GM11168 (cell line): Measurements from ENCODE around the gene OR51S1.
"Not testable (repeated sequence)": the region's sequence is repeated elsewhere in the genome, so short reads cannot be mapped to it uniquely, and the experiment has no call there.

Experiments used
- in situ Hi-C: fragments of 300-500 bp; cut with MboI; formaldehyde crosslinking; loops from one replicate; pipeline ENCODE4 v1.12.0; 2022; ENCODE audit warnings: low sequenced_read_pairs; ENCODE audit not compliant: unreplicated experiment

The OR51S1 gene

DNA sequence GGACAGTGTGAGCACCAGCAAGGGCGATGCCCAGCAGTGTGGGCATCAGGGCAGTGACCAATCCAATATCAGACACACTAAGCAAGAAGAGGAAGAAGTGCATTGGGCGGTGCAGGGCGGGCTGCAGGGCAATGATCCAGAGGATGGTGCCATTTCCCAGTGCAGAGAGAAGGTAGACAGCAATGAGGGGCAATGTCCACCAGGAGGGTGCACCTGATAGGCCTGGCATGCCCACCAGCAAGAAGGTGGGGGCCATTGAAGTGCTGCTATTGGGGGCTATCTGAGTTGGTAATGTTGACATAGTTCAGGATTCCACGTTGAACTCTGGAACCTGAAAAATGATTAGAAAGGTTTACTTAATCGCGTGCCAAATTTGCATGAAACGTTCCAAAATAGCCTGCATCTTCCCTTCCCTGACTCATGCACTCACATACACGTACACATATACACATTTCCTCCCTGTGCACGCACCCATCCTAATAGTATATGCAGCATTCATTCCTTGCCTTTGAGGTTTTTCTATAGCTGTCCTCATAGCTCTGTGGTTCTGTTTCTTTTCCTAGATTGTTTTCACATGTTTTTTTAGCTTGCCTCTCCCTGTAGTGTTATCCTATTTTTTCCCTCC lies at the start of gene OR51S1:
TSS of gene OR51S1 (minus strand) at position 301 of the 625 bp plus-strand sequence. CDS start at position 301, 0 bp downstream.
- in situ Hi-C loops, result loop anchor here (25.0 kb wide), 1 partner anchor 212 kb away; the partner anchor contains the start of genes OR51D1 and OR51E1

- in situ Hi-C loops, result no loop called here
These were observed 43.1 kb upstream of the OR51S1 start for GRCh38 chr11:4891996-4892640.

GRCh38 chr11:4890279-4890678 lies 41.3 kb upstream of the OR51S1 start:
- in situ Hi-C loops, result no loop called here

GRCh38 chr11:4887591-4887990 lies 38.6 kb upstream of the OR51S1 start:
- in situ Hi-C loops, result no loop called here

- in situ Hi-C loops, result no loop called here
These were observed 37.2 kb upstream of the OR51S1 start for GRCh38 chr11:4886186-4886585.

- in situ Hi-C loops, result no loop called here
These were observed 35.4 kb upstream of the OR51S1 start for GRCh38 chr11:4884361-4884760.

GRCh38 chr11:4882543-4882942 lies 33.5 kb upstream of the OR51S1 start:
- in situ Hi-C loops, result no loop called here

GRCh38 chr11:4881860-4882500 lies 33.0 kb upstream of the OR51S1 start, which contains the start of gene OR51T1:
TSS of gene OR51T1 (plus strand) at chr11:4881900. CDS start at chr11:4881900, 0 bp downstream.
- in situ Hi-C loops, result no loop called here

GRCh38 chr11:4881188-4881587 lies 32.2 kb upstream of the OR51S1 start:
- in situ Hi-C loops, result no loop called here

DNA sequence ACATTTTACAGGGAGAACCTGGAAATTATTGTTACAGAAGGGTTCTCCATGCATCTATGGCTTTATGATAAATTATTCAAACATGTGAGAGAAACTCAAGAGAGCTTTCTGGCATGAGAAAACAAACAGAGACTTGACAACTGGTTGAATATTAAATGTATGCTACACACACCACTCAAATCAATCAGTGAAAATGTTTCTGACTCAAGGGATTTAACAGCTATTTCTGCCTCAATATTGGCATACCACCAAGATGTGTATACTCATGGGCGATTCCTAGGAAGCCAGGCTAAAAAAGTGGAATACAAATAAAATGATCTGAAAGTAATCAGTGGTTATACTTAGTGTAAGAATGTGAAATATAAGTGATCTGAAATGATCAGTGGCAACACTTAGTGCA lies 16.8 kb upstream of the OR51S1 start:
- in situ Hi-C loops, result no loop called here

DNA sequence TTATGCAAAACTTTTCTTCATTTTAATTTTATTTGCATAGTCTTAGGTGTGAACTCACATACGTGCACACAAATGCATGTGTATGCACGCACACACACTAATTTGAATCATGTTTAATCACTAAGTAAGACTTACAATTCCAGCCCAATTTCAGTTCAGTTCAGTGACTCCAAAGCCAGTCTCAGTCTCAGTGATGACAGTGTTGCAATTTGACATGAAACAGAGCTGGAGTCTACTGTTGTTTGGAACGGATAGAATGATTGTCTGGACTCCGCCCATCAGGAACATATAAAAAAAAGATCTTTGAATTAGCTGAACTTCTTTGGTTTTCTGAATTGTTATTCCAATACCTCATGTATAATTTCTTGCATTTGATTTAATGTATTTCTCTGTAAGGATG lies 14.9 kb upstream of the OR51S1 start:
- in situ Hi-C loops, result no loop called here

DNA sequence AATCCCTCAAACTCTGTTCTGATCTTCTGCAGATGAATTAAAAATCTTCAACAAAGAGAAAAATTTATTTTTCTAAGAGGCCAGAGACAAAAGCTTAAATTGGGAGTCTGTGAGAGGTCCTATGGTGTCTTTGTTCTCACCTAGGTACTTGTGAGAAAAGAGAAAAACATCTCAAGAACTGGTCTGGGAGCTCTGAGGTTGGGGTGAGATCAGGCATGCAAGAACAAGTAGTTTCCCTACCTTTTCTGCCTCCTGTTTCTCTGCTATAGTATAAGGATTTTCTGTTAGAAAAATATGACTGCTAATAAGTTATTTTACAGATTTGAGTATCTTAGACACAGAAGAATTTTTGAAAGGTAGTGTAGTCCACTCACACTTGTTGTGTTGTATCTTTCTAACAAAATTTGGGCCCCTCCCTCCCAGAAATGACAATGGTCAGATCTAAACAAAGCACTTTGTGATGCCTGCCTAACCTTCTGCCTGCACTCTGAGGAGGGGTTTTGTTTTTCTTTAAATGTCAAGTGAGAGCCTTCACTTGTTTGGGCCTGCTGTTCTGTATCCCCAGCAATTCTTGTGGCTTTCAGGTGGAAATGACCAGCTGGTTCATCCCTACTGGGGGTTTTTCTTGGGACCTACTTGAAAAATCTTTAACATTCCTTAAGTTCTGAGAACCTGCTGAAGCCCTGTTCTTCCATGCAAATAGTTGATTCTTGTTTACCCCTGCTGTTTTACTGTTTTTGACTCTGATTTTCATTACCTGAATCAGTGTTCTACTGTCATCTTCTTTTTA lies 13.6 kb upstream of the OR51S1 start:
- in situ Hi-C loops, result no loop called here

DNA sequence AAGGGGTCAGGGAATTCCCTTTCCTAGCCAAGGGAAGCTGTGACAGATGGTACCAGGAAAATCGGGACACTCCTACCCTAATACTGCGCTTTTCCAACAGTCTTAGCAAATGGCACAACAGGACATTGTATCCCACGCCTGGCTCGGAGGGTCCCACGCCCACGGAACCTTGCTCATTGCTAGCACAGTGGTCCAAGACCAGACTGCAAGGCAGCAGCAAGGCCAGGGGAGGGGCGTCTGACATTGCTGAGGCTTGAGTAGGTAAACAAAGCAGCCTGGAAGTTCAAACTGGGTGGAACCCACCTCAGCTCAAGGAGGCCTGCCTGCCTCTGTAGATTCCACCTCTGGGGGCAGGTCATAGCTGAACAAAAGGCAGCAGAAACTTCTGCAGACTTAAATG lies 5.3 kb upstream of the OR51S1 start:
- in situ Hi-C loops, result not testable (repeated sequence)

- in situ Hi-C loops, result no loop called here
These were observed 2.0 kb upstream of the OR51S1 start for GRCh38 chr11:4851033-4851432.

GRCh38 chr11:4839851-4840549 lies 9.0 kb downstream of the OR51S1 start:
- in situ Hi-C loops, result loop anchor here (25.0 kb wide), 1 partner anchor 203 kb away; the partner anchor contains the start of genes OR51D1 and OR51E1

GRCh38 chr11:4830909-4831308 lies 18.1 kb downstream of the OR51S1 start:
- in situ Hi-C loops, result loop anchor here (25.0 kb wide), 1 partner anchor 194 kb away; the partner anchor contains the start of genes OR51D1 and OR51E1

- in situ Hi-C loops, result loop anchor here (25.0 kb wide), 1 partner anchor 193 kb away; the partner anchor contains the start of genes OR51D1 and OR51E1
These were observed 18.7 kb downstream of the OR51S1 start for GRCh38 chr11:4830346-4830745.

- in situ Hi-C loops, result loop anchor here (25.0 kb wide), 1 partner anchor 189 kb away; the partner anchor contains the start of genes OR51D1 and OR51E1
These were observed 22.6 kb downstream of the OR51S1 start for GRCh38 chr11:4826425-4826824.

DNA sequence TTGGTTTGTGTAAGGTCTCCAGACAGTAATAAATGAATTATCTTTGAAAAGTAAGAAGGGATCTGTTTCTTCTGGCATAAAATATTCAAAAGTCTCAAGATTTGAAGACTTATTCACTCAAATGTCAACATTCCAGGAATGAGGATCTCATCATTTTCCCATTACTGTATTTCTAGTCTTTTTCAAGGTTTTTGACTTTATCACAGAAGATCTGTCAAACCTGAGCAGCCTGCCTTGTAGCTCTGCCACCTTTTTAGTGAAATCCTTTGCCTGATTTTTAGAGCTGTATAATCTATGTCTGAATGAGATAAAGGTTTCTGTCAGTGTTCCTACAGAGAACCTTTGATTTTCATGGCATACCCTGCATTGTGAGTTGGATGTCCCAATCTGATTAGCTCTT lies 23.9 kb downstream of the OR51S1 start:
- in situ Hi-C loops, result loop anchor here (25.0 kb wide), 1 partner anchor 188 kb away; the partner anchor contains the start of genes OR51D1 and OR51E1

DNA sequence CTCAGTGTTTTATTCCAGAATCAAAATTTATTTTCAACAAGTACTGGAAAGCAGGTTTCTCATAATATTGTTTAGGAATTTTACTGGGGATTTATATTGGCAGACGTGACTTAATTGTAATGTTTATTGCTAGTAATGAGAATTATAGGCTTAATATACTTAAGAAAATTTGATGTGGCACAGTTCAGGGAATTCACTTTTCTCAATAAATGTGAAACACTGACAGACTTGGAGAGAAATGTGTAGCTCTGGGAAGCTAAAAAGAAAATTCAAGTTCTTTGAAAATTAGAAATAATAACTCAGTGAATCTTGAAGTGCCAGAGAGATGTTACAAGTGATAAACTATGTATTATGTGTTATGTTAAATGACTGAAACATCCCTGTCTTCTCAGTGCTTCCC lies 28.0 kb downstream of the OR51S1 start, which contains the start of gene OR51F2:
TSS of gene OR51F2 (plus strand) at position 301 of the 400 bp plus-strand sequence. CDS start 101 bp downstream, outside the sequence.
- in situ Hi-C loops, result no loop called here
